Lower lobe of right lung (tissue), 2 donors: ENCODE results near the gene PRKN. TPM values are rescaled to one million over a fixed set of nuclear protein-coding genes. Genes with fewer than 3 reads are reported as not detected.

Experiments
- ATAC-seq, 2 donors: fragments of 200-7000 bp; cut with Tn5 transposase; one replicate each; pipeline ENCODE4 v1.9.1; 2020 to 2022; ENCODE audit warnings: mild to moderate bottlenecking in 2 of 2, moderate library complexity in 2 of 2
- DNase-seq: peaks from one replicate; pipeline ENCODE4 v3.0.0-alpha.2; 2020
- H3K27ac ChIP-seq: fragments of 200-600 bp; one replicate; pipeline ENCODE4 v1.8.0; 2022
- H3K27me3 ChIP-seq: fragments of 200-600 bp; one replicate; pipeline ENCODE4 v1.8.0; 2022; ENCODE audit warnings: low read depth
- H3K36me3 ChIP-seq: fragments of 200-600 bp; one replicate; pipeline ENCODE4 v1.8.0; 2022; ENCODE audit warnings: mild to moderate bottlenecking
- H3K4me1 ChIP-seq: fragments of 200-600 bp; one replicate; pipeline ENCODE4 v1.8.0; 2022
- H3K4me3 ChIP-seq: fragments of 200-600 bp; one replicate; pipeline ENCODE4 v1.8.0; 2022; ENCODE audit warnings: mild to moderate bottlenecking
- H3K9me3 ChIP-seq: fragments of 200-600 bp; one replicate; pipeline ENCODE4 v1.8.0; 2022
- CTCF ChIP-seq: fragments of 200-600 bp; IDR thresholded peaks from one replicate; pipeline ENCODE4 v1.8.0; 2022; ENCODE audit warnings: antibody characterized with exemption, mild to moderate bottlenecking
- intact Hi-C: fragments of 100-400 bp; cut with DNase I; formaldehyde crosslinking; loops from one replicate; pipeline ENCODE4 v1.11.0; 2022
- total RNA-seq: library from RNA; stranded (reverse); fragmentation: NEBNext Ultra II Directional; extraction: Animal tissue kit (Norgen Biotek cat#: 25700); gene quantifications from one replicate; pipeline ENCODE4 v1.2.1, GENCODE V29; 2021
- donor health status: DM: no; HTN: yes; CAD: no; lungs with severe emphysema.

PRKN gene
- total RNA-seq, 1 donor from 2014 or later = 6.1 TPM

DNA sequence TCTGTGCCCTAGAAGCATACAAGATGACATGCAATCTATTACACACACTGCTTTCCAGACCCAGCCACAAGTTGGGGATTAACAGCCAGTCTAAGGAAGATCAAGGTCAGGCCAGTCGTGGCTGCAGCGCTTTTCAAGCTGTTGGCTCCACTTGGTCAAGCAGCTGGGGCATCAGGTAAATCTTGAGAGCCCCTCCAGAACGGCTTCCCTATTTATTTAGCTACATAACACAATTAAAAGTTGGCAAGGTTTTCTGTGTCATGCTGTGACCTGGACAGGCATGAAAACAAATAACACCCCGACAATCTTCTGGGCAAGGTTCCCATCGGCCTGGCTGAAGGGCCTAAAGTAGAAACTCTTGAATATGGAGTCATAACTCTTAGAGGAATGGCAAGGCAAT is 524.3 kb downstream of the PRKN start:
- ATAC-seq = peak; percentile 61 to 76

DNA sequence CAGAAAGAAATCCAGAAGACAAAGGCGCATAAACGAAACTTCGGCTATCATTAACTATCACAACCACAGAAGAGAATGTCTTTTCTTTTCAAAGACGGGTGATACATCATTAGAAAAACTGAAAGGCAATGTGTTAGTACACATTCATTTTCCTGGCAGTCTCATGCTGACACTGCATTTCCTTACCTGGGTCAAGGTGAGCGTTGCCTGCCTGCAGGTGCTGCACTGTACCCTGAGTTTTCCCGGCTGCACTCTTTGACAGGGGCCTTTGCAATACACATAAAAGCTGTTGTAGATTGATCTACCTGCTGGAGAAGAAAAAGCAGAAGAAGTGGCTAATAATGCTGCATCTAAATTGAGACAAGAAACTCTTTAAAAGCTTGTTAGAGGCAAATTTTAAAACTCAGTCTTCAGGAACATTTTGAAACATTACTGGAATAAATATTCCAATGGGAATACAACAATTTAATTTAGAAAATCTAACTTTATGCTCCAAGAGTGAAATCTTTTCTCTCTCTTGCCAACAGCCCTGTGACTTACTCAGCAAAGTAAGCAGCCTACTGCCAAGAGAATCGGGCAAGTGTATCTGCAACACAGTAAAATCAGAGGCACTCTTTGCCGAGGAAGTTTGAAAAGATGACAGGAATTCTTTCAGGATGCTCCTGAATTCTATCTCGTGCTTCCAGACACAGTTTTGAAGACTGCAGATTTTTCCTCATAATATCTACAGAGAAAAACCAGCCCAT is 526.4 kb downstream of the PRKN start:
- Histone ChIP-seq H3K27ac (no peak overlapping the region), H3K9me3 (no peaks in the 10 kb centered on the region), H3K27me3 (no peaks in the 10 kb centered on the region), H3K36me3 (no peaks in the 10 kb centered on the region), H3K4me1 (peaks cover 3% of the 10 kb centered on the region), H3K4me3 (no peak overlapping the region)
- no peak for TF ChIP-seq CTCF
- intact Hi-C loops = no loop called here
- DNase-seq (no peak), ATAC-seq (no peak)

More for the DNA sequence above, 524.3 kb downstream of the PRKN start:
- intact Hi-C loops = no loop called here
- Histone ChIP-seq H3K27me3 (no peaks in the 10 kb centered on the region), H3K9me3 (no peaks in the 10 kb centered on the region), H3K36me3 (no peaks in the 10 kb centered on the region), H3K27ac (no peak overlapping the region), H3K4me1 (peaks cover 3% of the 10 kb centered on the region), H3K4me3 (no peak overlapping the region)
- peak; percentile 50 for DNase-seq
- no peak for TF ChIP-seq CTCF

DNA sequence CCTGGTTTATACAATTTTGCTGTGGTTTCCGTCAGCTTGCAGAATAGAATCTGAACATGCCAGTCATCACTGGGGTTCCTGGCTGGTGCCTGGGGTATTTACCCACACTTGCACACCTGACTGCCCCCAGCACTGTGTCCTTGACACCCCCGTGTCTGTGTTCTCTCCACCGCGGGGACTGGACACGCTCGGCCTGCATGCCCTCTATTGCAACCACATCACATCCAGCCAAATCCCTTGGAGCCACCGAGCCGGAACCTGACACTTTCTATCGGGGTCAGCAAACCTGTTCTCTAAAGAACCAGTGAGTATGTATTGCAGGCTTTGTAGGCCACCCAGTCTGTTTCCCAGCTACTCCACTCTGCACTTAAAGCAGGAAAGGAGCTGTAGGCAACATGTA is 527.5 kb downstream of the PRKN start:
- peaks cover 3% of the 10 kb centered on the region for H3K4me1 ChIP-seq
- H3K27ac ChIP-seq = no peak overlapping the region
- no peaks in the 10 kb centered on the region for H3K36me3 ChIP-seq
- intact Hi-C loops = no loop called here
- no peak for DNase-seq
- peak in 1 of 2 donors; percentile 41 for ATAC-seq
- H3K9me3 ChIP-seq = no peaks in the 10 kb centered on the region
- no peak overlapping the region for H3K4me3 ChIP-seq
- no peaks in the 10 kb centered on the region for H3K27me3 ChIP-seq
- TF ChIP-seq CTCF = no peak

DNA sequence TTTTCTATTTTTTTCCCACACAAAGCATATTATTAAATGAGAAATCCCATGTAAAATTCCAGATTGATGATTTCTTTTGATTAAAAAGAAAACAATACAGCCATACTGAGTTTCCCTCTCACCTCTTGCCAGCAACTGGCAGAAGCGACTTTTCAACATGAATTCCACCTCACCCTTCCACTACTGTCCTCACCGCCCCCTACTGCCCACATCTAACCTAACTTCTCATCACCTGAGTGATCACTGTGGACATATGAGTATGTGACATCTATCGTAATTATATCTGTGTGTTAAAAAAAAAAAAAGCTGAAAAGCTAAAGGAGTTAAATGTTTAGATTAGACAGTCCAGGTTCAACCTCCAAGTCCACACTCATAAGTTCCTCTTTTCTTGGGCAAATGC is 528.6 kb downstream of the PRKN start:
- DNase-seq (no peak), ATAC-seq (no peak)
- Histone ChIP-seq H3K27me3 (no peaks in the 10 kb centered on the region), H3K36me3 (no peaks in the 10 kb centered on the region), H3K9me3 (no peaks in the 10 kb centered on the region), H3K4me3 (no peak overlapping the region), H3K27ac (no peak overlapping the region), H3K4me1 (peaks cover 3% of the 10 kb centered on the region)
- intact Hi-C loops = no loop called here
- no peak for TF ChIP-seq CTCF

- ATAC-seq (no peak), DNase-seq (no peak)
- Histone ChIP-seq H3K4me3 (no peak overlapping the region), H3K27ac (no peak overlapping the region), H3K36me3 (no peaks in the 10 kb centered on the region), H3K27me3 (no peaks in the 10 kb centered on the region), H3K9me3 (no peaks in the 10 kb centered on the region), H3K4me1 (peaks cover 2% of the 10 kb centered on the region)
- intact Hi-C loops = no loop called here
- no peak for TF ChIP-seq CTCF
Measured at GRCh38 chr6:162198076-162198475, 529.5 kb downstream of the PRKN start.
